Tongue (tissue), 2 donors: ENCODE measurements around the gene ZNF488. TPM values are rescaled to one million over a fixed set of nuclear protein-coding genes. Genes with fewer than 3 reads are reported as not detected.

Experiments
- DNase-seq: peaks from one replicate; pipeline ENCODE4 v3.0.0-alpha.2; 2015
- total RNA-seq: library from RNA; depleted of rRNA; stranded (reverse); fragments of >200 nt; gene quantifications from one replicate; pipeline ENCODE4 v1.2.3, GENCODE V29; 2014

ZNF488 gene
- total RNA-seq, 1 donor from 2014 or later: 1.4 TPM

- DNase-seq: no peak
These were observed 17.9 kb downstream of the ZNF488 start for GRCh38 chr10:47366181-47366631.

GRCh38 chr10:47365431-47366180, 18.5 kb downstream of the ZNF488 start:
- no peak for DNase-seq

DNA sequence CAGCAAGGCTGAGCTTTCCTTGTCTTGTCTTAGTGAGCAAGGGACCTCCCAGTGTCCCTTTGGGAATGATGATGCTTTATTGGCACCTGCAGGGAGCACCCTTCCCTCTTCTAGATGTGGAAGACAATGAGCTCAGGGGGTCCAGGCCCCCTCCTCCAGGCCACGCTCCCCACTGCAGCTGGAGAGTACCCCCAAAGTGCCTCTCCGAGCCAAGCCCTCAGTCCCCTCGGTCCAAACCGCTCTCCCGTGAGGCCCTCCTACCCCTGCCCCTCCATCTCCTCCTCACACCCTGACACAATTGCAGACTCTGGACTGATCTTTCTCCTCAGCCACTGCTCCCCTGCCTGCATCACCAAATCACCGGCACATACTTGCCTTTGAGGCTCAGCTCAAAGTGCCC, 19.2 kb downstream of the ZNF488 start:
- no peak for DNase-seq

DNA sequence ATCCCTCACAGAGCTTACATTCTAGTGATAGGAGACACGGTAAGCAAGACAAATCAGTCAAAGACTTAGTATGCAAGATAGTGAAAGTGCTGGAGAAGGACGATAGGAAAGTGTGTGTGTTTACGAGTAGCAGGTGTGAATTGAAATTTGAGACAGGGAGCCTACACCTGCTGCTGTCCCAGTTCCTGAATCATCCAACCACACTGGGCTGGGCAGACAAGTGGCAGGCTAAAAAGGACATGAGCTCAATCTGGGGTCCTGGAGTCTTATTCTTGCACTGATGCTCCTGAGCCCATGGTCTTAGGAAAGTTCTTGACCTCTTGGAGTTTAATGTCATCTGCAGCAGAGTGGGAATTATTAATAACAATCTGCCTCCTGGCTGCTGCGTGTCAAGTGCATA, 19.7 kb downstream of the ZNF488 start:
- peak; percentile 40 for DNase-seq

DNA sequence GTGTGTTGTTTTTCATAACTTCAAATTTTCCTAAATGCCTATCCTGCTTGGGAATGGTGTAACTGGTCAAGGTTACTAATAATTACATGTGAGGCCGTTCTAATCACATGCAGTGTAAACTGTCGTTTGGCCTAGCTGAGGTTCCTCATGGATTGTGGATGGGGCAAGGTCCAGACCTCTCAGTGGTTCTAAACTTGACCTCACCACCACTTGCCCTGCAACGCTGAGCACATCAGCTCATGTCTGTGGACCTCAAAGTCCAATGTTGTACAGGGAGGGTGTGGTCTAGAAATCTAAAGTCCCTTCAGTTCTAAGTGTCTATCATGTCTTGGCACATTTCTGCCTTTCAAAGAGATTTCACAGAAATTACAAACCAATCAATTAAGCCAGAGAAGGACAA, 20.3 kb downstream of the ZNF488 start:
- no peak for DNase-seq

DNA sequence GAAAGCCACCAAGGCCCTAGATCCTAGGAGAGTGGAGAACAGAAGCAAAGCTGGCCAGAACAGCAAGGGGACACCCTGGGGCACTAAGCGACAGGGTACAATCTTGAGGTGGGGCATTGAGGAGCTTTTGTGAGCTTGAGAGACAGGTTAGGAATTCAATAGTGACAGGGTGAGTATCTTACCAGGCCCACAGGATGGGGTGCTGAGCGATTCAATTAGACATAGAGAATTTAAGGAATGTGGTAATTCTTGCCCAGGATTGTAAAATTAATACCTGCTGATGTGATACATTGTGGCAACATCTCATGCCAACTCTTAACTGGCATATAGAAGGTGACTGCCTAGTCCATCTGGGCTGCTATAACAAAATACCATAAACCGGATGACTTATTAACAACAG, 21.9 kb downstream of the ZNF488 start:
- DNase-seq: no peak

- DNase-seq: peak; percentile 39
These were observed 22.8 kb downstream of the ZNF488 start for GRCh38 chr10:47361293-47361692.

DNA sequence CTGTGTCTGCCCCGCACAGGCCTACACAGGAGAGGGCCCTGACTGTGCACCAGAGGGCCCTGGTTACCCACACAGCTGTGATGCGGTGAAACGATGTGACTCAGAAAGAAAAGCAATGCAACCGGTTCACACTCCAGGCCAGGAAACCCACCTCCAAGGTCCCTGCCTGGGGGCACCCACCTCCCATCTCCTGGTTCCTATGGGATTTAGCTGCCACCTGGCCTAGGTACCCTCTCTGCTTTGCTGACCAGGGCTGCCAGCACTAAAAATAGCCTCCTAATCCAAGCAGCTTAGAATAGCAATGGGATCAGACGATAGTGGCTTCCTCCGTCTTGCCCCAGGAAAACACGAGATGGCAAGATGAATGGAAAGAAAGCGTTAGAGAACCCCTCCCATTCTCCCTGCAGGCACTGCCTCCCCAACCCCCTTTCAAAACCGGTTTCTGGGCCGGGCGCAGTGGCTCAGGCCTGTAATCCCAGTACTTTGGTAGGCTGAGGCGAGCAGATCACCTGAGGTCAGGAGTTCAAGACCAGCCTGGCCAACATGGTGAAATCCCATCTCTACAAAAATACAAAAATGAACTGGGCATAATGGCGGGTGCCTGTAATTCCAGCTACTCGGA, 23.6 kb downstream of the ZNF488 start:
- no peak for DNase-seq

DNA sequence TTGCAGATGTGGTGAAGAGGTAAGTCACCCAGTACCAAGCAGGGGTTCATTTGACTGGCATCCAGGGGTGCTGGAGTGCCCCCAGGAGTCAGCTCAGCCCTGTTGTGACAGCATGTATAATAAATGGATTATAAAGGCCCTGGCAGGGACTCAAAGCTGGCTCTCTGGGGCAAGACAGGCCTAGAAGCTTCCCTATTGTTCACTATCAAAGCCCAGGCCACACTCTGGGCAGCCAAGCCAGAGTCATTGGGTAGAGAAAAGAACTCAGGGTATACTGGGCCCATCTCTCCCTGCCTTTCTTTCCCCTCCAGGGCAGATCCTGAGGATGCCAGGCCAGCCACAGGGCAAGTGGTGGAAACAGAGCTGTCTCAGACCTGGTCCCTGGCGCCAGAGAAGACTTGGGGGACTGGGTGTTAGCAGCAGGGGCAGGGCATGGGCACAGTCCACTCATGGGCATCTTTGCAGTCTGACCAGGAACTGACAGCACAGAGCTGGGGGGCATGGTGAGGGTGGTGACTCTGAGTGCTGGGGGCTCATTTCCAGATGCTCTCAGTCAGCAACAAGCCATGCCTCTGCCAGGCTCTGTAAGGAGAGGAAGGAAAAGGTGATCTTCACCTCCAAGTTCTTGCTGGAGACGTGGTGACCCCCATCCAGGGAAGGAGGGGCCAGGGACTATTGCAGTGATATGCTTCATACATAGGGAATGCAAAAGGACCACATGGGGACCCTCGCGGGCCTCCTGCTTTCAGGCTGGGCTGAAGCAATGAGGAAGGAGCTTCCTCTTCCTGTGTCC, 24.3 kb downstream of the ZNF488 start:
- DNase-seq: no peak

DNA sequence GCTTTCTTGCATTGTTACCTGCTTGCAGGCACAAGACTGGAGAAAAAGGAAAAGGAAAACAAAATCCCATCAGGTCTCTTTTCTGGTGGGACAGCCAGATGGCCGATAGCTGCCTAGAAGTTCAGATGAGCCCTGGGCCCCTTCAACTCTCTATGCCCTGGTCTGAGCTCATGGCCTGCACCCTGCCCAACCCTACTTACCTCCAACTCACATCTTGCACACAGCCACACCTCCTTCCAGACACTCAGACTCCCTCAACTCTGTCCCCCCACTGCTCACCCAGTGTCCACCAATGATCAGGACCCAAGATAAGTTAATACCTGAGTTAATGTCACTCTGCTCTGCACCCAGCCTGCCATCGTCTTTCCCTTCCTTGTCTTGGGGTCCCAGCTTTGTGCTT, 25.0 kb downstream of the ZNF488 start:
- DNase-seq: no peak

DNA sequence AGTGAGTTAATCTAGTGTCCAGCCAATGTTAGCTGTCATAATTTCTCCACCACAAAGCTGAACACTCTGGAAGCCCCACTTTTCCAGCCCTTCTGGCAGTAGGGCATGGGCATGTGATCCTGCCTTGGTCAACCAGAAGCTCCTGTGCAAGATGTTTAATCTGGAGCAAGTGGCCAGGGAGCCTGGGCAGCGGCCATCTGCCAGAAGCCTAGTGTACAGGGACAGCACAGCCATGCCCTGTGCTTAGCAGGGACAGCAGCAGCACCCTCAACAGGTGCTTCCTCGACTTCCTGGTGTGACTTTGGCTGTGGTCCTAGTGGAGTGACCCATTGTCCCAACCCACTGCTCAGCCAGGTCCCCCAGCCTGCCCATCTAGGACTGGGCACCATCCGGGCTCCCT, 25.6 kb downstream of the ZNF488 start:
- no peak for DNase-seq

DNA sequence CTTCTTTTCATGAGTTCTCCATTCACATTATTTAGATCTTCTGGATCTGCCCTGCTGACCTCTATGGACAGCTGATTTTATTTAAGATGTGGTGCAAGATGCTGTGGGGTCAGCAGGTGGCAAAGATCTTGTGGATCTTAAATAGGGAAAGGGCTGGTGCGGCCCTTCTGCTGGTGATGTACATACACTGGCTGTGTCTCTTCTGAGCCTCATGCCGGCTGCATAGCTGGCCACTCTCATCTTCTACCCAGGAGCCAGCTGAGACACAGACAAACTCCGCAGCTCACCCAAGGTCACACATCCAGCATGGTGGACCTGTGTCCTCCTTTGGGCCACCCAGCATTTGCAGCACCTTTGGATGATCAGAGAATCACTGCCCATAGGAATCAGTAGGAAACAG, 26.2 kb downstream of the ZNF488 start:
- no peak for DNase-seq

DNA sequence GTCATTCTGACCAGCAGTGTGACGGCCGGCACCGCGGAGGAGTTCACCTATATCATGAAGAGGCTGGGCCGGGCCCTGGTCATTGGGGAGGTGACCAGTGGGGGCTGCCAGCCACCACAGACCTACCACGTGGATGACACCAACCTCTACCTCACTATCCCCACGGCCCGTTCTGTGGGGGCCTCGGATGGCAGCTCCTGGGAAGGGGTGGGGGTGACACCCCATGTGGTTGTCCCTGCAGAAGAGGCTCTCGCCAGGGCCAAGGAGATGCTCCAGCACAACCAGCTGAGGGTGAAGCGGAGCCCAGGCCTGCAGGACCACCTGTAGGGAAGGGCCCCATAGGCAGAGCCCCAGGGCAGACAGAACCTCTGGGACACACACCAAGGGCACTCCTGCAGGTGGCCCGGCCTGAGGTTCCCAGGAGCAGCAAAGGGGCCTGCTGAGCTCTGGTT, 26.9 kb downstream of the ZNF488 start:
- no peak for DNase-seq

DNA sequence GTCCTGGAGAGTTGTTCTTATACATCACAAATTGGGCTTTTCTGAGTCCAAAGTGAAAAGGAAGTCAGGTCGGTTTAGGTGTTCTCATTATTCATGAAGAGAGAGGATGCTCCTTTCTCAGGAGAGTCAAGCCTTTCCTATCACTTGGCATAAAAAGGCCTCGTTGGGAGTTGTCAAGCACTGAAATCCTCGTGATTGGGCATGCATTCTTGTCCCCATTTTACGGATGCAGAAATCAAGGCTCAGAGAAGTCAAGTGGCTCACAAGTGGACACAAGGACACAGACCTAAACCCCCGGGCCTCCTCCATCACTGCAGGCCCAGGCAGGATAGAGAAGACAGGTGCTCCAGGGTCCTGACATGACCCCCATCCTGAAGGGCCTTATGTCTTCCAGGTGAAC, 27.4 kb downstream of the ZNF488 start:
- DNase-seq: no peak

- DNase-seq: no peak
These were observed 29.2 kb downstream of the ZNF488 start for GRCh38 chr10:47354900-47355299.

- no peak for DNase-seq
These were observed 29.9 kb downstream of the ZNF488 start for GRCh38 chr10:47354165-47354564.

GRCh38 chr10:47353351-47353750, 30.7 kb downstream of the ZNF488 start:
- DNase-seq: no peak

DNA sequence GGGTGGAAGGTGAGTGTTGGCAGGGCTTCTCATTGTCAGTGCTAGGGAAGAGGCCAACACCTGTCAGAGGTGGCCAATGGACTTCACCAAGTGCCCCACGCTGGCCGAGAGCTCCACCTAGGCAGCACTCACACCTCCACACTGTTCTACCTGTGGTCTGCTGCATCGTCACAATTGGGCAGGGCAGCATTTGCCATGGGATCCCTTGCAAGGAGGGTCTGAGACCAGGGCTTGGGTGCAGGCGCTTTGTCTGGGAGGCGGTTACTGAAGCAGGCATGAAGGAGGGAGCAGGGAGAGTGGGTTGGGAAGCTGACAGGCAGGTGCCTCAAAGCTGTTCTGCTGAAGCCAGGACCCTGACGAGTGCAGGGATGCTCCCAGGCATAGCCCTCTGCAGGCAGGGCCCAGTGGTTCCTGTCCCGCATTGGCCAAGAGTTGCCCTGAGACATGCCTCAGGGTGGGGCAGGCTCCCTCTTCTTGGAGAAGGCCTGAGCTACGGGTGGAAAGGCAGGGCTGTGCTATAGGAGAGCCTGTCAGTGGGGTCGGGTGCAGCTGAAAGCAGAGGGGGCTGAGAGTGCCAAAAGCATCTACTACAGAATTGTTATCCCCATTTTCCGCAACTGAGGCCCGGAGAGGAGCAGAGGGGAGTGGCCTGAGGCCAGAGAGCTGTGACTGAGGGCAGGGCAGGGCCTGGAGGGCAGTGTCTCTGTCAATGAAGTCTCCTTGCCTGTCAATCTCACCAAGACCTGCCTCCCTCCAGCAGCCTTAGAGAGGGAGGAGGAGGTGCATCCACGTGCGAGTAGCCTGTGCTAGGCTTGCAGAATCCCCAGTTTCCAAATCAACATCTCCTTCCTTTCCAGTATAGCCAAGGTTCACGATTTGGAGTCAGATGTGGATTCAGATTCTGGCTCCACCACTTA, 31.9 kb downstream of the ZNF488 start:
- DNase-seq: no peak

DNA sequence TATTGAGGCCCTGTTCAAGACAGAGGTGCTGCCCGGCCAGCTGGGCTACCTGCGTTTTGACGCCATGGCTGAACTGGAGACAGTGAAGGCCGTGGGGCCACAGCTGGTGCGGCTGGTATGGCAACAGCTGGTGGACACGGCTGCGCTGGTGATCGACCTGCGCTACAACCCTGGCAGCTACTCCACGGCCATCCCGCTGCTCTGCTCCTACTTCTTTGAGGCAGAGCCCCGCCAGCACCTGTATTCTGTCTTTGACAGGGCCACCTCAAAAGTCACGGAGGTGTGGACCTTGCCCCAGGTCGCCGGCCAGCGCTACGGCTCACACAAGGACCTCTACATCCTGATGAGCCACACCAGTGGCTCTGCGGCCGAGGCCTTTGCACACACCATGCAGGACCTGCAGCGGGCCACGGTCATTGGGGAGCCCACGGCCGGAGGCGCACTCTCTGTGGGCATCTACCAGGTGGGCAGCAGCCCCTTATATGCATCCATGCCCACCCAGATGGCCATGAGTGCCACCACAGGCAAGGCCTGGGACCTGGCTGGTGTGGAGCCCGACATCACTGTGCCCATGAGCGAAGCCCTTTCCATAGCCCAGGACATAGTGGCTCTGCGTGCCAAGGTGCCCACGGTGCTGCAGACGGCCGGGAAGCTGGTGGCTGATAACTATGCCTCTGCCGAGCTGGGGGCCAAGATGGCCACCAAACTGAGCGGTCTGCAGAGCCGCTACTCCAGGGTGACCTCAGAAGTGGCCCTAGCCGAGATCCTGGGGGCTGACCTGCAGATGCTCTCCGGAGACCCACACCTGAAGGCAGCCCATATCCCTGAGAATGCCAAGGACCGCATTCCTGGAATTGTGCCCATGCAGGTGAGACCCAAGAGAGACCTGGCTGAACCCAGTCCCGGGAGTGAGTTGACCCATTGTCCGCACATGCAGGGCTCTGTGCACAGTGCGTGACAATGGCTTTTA, 33.1 kb downstream of the ZNF488 start:
- no peak for DNase-seq

- no peak for DNase-seq
These were observed 34.1 kb downstream of the ZNF488 start for GRCh38 chr10:47349941-47350371.

DNA sequence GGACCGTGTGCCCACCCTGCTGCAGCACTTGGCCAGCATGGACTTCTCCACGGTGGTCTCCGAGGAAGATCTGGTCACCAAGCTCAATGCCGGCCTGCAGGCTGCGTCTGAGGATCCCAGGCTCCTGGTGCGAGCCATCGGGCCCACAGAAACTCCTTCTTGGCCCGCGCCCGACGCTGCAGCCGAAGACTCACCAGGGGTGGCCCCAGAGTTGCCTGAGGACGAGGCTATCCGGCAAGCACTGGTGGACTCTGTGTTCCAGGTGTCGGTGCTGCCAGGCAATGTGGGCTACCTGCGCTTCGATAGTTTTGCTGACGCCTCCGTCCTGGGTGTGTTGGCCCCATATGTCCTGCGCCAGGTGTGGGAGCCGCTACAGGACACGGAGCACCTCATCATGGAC, 34.6 kb downstream of the ZNF488 start:
- no peak for DNase-seq
